Loucy (cell line): Measurements from ENCODE around the gene CYP4F22.

ENCODE experiments used
- EZH2phosphoT487 ChIP-seq: fragments of 200-600 bp; IDR thresholded peaks from 2 replicates; pipeline ENCODE4 v1.6.1; 2018; ENCODE audit warnings: antibody characterized with exemption, mild to moderate bottlenecking, moderate library complexity, borderline replicate concordance
- TF ChIP-seq, protein P1 (sequence below): fragments of 200-600 bp; sonication (generic); conservative IDR thresholded peaks from 2 replicates; pipeline ENCODE4 v1.5.1; 2014; ENCODE audit warnings: mild to moderate bottlenecking, antibody characterized with exemption, low read length

DNA sequence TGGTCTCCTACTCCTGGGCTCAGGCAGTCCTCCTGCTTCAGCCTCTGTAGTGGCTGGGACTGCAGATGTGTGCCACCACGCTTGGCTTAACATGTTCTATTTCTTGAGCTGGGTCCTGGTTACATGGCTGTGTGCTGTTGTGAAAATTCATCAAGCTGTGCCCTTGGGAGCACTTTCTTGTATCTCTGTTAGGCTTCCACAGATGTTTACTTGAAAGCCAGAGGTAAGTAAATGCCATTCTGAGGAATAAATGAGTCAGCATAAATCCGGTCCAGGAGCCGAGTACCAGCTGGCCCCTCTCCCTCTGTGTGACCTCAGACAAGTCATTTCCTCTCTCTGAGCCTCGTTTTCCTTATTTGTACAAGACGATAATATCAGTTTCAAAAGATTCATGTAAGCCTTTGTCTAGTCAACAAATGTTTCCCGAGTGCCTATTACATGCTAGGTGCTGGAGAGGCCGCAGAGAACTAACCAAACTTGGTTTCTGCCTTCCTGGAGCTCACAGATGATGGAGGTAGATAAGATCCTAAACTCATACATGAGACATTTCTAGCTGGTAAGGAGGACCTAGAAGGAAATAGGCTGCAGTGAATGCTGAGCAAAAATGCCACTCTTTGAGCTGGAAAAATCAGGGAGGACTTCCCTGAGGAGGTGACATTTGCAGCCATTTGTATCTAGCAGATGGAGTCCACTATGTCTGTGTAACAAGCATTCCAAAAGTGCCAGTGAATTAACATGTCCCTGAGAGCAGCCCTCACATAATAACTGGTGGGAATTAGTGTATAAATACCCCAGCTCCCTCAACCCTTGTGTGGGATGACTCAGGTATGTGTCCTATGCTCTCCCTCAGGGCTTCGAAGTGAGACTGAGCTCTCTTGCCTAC is 41.2 kb upstream of the CYP4F22 start:
- TF ChIP-seq, protein P1, sequence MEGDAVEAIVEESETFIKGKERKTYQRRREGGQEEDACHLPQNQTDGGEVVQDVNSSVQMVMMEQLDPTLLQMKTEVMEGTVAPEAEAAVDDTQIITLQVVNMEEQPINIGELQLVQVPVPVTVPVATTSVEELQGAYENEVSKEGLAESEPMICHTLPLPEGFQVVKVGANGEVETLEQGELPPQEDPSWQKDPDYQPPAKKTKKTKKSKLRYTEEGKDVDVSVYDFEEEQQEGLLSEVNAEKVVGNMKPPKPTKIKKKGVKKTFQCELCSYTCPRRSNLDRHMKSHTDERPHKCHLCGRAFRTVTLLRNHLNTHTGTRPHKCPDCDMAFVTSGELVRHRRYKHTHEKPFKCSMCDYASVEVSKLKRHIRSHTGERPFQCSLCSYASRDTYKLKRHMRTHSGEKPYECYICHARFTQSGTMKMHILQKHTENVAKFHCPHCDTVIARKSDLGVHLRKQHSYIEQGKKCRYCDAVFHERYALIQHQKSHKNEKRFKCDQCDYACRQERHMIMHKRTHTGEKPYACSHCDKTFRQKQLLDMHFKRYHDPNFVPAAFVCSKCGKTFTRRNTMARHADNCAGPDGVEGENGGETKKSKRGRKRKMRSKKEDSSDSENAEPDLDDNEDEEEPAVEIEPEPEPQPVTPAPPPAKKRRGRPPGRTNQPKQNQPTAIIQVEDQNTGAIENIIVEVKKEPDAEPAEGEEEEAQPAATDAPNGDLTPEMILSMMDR, result no peak
- no peak for TF ChIP-seq EZH2phosphoT487
